ENCODE results near the gene ATE1.

The ATE1 gene

DNA sequence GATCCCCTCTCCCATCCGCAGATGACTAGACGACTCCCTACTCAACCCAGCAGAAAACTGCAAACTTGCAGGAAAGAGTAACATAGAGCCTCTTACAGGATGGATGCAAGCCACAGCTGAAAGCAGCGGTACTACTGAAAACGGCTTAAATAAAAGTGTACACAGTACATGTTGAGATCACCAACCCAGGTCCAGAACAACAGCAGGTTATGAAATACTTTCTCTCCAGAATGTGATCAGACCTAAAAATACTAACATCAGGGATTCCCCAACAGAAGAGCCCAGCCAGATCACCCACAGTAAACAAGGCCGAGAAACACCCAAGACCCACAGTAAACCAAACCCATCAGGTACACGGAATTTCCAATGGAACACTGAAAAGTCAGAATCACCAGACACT lies 13.2 kb downstream of the ATE1 start:
- TF ChIP-seq, protein P1, sequence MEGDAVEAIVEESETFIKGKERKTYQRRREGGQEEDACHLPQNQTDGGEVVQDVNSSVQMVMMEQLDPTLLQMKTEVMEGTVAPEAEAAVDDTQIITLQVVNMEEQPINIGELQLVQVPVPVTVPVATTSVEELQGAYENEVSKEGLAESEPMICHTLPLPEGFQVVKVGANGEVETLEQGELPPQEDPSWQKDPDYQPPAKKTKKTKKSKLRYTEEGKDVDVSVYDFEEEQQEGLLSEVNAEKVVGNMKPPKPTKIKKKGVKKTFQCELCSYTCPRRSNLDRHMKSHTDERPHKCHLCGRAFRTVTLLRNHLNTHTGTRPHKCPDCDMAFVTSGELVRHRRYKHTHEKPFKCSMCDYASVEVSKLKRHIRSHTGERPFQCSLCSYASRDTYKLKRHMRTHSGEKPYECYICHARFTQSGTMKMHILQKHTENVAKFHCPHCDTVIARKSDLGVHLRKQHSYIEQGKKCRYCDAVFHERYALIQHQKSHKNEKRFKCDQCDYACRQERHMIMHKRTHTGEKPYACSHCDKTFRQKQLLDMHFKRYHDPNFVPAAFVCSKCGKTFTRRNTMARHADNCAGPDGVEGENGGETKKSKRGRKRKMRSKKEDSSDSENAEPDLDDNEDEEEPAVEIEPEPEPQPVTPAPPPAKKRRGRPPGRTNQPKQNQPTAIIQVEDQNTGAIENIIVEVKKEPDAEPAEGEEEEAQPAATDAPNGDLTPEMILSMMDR (conservative IDR thresholded peaks at IDR 0.05; ENCODE audit: low read length) = no peak
- no peak for DNase-seq (ENCODE audit: low read depth)

DNA sequence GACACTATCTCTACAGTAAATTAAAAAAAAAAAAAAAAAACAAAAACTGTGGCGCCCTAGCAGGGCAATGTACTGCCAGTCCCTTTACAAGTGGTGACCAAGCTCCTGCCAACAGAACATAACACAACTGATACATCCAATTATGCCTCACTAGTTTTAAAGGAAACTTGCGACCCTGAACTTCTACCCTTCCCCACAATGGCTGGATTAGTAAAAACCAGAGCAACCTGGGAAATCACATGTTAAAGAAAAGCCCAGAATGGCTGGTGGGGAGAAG lies 16.5 kb downstream of the ATE1 start:
- TF ChIP-seq, protein P1 (conservative IDR thresholded peaks at IDR 0.05; ENCODE audit: low read length) = no peak
- no peak overlapping the region for H3K4me3 ChIP-seq (ENCODE audit: low read length)
- DNase-seq (ENCODE audit: low read depth) = no peak

More for the DNA sequence above, 13.2 kb downstream of the ATE1 start:
- no peak overlapping the region for H3K4me3 ChIP-seq (ENCODE audit: low read length)

DNA sequence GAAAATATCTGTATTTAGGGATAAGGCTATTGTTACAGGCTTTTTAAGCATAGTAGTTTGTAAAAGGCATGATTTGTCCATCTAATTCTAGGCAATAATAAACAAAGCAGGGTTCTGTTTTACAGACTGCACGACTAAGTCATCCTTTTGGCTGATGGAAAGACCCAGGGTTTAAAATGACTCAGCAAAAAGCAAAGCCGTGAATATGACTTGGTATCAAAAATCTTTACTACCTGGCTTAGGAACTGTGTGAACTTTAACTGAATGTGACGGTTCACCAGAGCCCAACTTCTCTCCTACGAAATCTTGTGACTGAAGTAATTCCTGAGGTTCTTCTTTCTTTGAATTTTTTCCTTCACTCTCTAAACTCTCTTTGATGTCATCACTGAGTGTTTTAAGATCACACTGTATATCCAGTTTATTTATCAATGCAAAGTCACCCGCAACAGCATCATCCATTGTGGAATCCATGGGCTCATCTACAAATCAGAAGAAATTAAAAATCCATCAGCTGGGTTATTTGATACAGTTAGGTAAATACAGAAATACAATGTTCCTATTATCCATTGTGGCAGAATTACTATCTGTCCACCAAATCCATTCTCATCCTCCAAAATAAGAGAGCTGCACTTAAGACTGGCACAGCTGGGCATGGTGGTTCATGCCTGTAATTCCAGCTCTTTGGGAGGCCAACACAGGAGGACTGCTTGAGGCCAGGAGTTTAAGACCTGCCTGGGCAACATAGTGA lies 17.0 kb downstream of the ATE1 start:
- DNase-seq (ENCODE audit: low read depth) = peak; percentile 23
- H3K4me3 ChIP-seq (ENCODE audit: low read length) = no peak overlapping the region
- TF ChIP-seq, protein P1 (conservative IDR thresholded peaks at IDR 0.05; ENCODE audit: low read length) = no peak

DNA sequence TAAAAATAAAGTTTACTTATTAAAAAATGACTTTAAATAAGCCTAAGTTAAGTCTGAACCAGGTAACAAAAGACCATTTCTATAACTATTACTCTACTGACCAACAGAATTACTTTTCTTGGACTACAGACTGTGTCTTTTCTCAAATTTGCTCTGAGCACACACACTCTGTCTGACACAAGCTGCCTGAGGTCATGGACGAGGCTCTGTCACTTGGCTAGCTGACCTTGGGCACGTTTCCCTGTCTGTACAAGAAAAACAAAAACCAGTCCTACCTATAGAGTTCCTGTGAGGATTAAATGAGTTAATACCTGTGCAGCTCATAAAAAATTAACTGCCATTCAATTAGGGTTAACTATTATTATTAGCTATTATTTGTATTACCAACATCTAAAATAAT lies 22.9 kb downstream of the ATE1 start:
- no peak for DNase-seq (ENCODE audit: low read depth)
- TF ChIP-seq, protein P1 (conservative IDR thresholded peaks at IDR 0.05; ENCODE audit: low read length) = no peak
- no peak overlapping the region for H3K4me3 ChIP-seq (ENCODE audit: low read length)

DNA sequence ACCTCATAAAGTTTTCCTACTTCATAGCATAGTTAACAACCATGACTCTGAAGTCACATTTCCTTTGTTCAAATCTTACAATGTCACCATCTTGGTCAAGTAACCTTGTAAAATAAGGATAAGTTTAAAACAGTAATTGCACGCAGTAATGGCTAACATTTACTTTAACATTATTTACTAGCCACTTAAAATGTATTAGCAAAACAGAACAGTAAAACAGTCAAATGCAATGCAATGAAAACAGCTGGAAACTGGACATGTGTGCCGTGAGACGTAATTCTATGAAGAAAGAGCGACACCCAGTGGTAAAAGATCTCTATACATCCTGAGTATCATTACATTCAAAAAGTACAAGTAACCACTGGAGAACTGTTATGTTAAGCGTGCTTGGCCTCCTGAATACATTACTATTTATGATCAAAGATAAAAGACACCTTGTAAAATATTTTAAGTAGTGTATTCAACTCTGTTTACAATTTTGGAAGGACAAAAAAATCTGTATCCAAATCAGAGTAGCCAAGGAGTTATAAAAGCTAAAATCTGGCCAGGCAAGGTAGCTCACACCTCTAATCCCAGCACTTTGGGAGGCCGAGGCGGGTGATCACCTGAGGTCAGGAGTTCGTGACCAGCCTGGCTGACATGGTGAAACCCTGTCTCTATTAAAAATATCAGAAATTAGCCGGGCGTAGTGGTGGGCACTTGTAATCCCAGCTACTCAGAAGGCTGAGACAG lies 27.2 kb downstream of the ATE1 start:
- H3K4me3 ChIP-seq (ENCODE audit: low read length) = no peak overlapping the region
- peak; percentile 69 for DNase-seq (ENCODE audit: low read depth)
- TF ChIP-seq, protein P1 (conservative IDR thresholded peaks at IDR 0.05; ENCODE audit: low read length) = peak; percentile 72

DNA sequence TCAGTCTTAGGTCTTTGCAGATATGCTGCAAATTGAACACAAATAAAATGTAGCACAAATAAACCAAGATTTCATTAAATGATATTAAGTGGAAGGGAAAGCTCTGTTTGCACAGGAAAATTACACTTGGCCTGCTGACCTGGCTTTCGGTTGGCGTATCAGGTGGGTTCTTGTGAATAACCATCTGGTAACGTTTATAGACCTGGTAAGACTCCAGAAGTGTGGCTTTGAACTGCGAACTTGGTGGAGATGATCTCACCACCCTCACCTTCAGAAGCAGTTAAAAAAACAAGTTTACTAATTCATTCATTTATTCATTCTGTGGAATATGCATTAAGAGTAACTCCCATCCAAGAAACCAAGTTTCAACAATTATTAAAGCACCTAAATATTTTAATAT lies 28.1 kb downstream of the ATE1 start:
- TF ChIP-seq, protein P1 (conservative IDR thresholded peaks at IDR 0.05; ENCODE audit: low read length) = no peak
- no peak for DNase-seq (ENCODE audit: low read depth)

DNA sequence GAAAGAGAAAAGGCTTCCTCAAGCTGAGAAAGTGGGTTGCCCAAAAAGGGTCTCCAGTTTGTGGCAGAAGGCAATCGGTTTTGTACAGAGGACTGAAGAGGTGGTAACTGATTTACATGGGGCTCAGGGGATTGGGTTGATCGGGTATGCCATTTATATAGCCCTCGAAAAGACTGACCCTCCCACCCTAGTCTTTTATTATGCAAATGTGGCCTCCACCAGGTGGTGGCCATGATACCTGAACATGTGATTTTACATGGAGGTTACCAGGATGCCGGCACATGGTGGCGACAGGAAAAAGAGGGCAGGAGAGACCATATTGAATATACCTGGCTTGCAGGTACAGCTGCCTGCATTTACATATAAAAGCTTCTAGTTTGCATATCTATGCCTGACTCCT lies 36.7 kb downstream of the ATE1 start:
- TF ChIP-seq, protein P1 (conservative IDR thresholded peaks at IDR 0.05; ENCODE audit: low read length) = no peak
- no peak for DNase-seq (ENCODE audit: low read depth)
- no peak overlapping the region for H3K4me3 ChIP-seq (ENCODE audit: low read length)

More for the DNA sequence above, 28.1 kb downstream of the ATE1 start:
- H3K4me3 ChIP-seq (ENCODE audit: low read length) = no peak overlapping the region

All from AG10803 (cell line).